CD4-positive, alpha-beta T cell (primary cell): ENCODE data around the gene ANO6. TPM values are rescaled to one million over a fixed set of nuclear protein-coding genes. Genes with fewer than 3 reads are reported as not detected.

Experiments
- ATAC-seq: fragments of 200-7000 bp; cut with Tn5 transposase; one replicate; pipeline ENCODE4 v1.10.0; 2022; ENCODE audit warnings: mild to moderate bottlenecking; ENCODE audit not compliant: poor library complexity
- CTCF ChIA-PET: fragments of 350-600 bp; sonication (Branson Sonifier 250); formaldehyde crosslinking; loops from one replicate; lab custom pipeline; 2021; ENCODE audit warnings: antibody characterized with exemption, inconsistent platforms; lab: Charles Lee
- POLR2A ChIA-PET: fragments of 350-600 bp; sonication (Branson Sonifier 250); formaldehyde crosslinking; loops from one replicate; lab custom pipeline; 2021; ENCODE audit warnings: antibody characterized with exemption, inconsistent platforms; lab: Charles Lee
- DNase-seq, 14 experiments: peaks; one replicate each; pipeline ENCODE4 v3.0.0-alpha.2; 2013 to 2020; ENCODE audit warnings: mixed read lengths in 2 of 14
- H3K27ac ChIP-seq, 2 donors: one replicate each; pipeline versions ENCODE4 v1.5.1 to v1.7.0; 2013; ENCODE audit warnings: low read length in 2 of 2, low read depth in 1 of 2, mild to moderate bottlenecking in 1 of 2
- H3K27me3 ChIP-seq, 2 experiments: 1 replicate in 1 of 2; 2 replicates in 1 of 2; pipeline versions ENCODE4 v1.6.1 to v1.7.0; 2013; ENCODE audit warnings: low read length in 2 of 2, control low read depth in 1 of 2, mild to moderate bottlenecking in 1 of 2, moderate library complexity in 1 of 2; ENCODE audit not compliant: insufficient read depth in 2 of 2, control insufficient read depth in 1 of 2
- H3K36me3 ChIP-seq: one replicate; pipeline ENCODE4 v1.6.1; 2013; ENCODE audit warnings: low read length, control low read depth; ENCODE audit not compliant: insufficient read depth
- H3K4me1 ChIP-seq: one replicate; pipeline ENCODE4 v1.6.1; 2013; ENCODE audit warnings: low read length, control low read depth; ENCODE audit not compliant: insufficient read depth
- H3K4me3 ChIP-seq: one replicate; pipeline ENCODE4 v1.5.1; 2013; ENCODE audit warnings: mild to moderate bottlenecking, low read length, moderate library complexity
- H3K9me3 ChIP-seq, 2 experiments: 1 replicate in 1 of 2; 2 replicates in 1 of 2; pipeline versions ENCODE4 v1.6.1 to v1.7.0; 2013; ENCODE audit warnings: low read length in 2 of 2, mild to moderate bottlenecking in 2 of 2, control low read depth in 1 of 2, moderate library complexity in 1 of 2; ENCODE audit not compliant: control insufficient read depth in 1 of 2, insufficient read depth in 1 of 2
- H3K27ac Mint-ChIP-seq: one replicate; pipeline ENCODE4 v1.8.0; 2020; ENCODE audit warnings: mixed read lengths
- H3K27me3 Mint-ChIP-seq: one replicate; pipeline ENCODE4 v1.8.0; 2021; ENCODE audit warnings: mixed read lengths
- H3K36me3 Mint-ChIP-seq: one replicate; pipeline ENCODE4 v1.8.0; 2021; ENCODE audit warnings: low read depth, mixed read lengths
- H3K4me1 Mint-ChIP-seq: one replicate; pipeline ENCODE4 v1.8.0; 2021; ENCODE audit warnings: low read depth, mixed read lengths
- H3K4me3 Mint-ChIP-seq: one replicate; pipeline ENCODE4 v1.8.0; 2020; ENCODE audit warnings: mild to moderate bottlenecking, mixed read lengths
- H3K9me3 Mint-ChIP-seq: one replicate; pipeline ENCODE4 v1.8.0; 2020; ENCODE audit warnings: mixed read lengths
- intact Hi-C, 2 experiments: fragments of 100-400 bp; cut with DNase I in 1 of 2; cut with micrococcal nuclease in 1 of 2; formaldehyde crosslinking; loops; one replicate each; pipeline versions ENCODE4 v1.15.1 to v1.9.0; 2023 to 2025; cut with DNase I, micrococcal nuclease
- total RNA-seq, 174 experiments: library from RNA in 2 of 174; stranded (reverse) in 2 of 174; gene quantifications; one replicate each; pipeline ENCODE4 v1.2.3 and lab custom pipeline; 2021 to 2026
- TF ChIP-seq, protein P1 (sequence below): fragments of 200-600 bp; IDR thresholded peaks from one replicate; pipeline ENCODE4 v1.8.0; 2022; ENCODE audit warnings: antibody characterized with exemption, mild to moderate bottlenecking

Gene ANO6
- total RNA-seq, 2 experiments from 2014 or later, result 11.6 to 11.7 TPM

DNA sequence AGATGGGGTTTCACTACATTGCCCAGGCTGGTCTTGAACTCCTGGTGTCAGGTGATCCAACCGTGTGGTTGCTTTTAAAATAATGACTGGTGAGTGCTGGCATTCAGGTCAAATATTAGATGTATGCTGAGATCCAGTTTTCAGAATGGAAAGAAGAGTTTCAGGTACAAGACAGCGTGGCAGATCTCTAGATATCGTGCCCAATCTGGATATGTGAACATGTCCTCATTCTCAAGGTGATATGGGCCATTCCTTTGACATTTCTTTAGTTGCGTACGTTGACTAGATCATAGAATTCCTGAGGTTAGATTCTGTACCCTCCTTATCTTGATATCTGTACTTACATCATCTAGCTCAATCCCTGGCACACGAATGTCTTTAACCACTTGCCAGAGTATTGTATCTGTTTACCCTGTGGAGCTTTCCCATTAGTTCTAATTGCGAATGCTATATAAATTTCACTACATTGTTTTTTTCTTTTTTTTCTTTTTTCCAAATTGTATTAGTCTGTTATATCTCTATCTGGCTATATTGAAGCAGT, 80.2 kb downstream of the ANO6 start:
- no peak for DNase-seq
- no peak overlapping the region for H3K4me3 ChIP-seq
- no peak for ATAC-seq
- Mint-ChIP-seq H3K9me3 (no peaks in the 10 kb centered on the region), H3K27ac (no peak overlapping the region), H3K4me1 (peaks cover 11% of the 10 kb centered on the region), H3K27me3 (no peaks in the 10 kb centered on the region), H3K4me3 (no peak overlapping the region), H3K36me3 (no peaks in the 10 kb centered on the region)
- H3K36me3 ChIP-seq, result no peaks in the 10 kb centered on the region
- H3K9me3 ChIP-seq, result no peaks in the 10 kb centered on the region
- H3K27me3 ChIP-seq, result no peaks in the 10 kb centered on the region
- intact Hi-C loops, result no loop called here
- TF ChIP-seq, protein P1, sequence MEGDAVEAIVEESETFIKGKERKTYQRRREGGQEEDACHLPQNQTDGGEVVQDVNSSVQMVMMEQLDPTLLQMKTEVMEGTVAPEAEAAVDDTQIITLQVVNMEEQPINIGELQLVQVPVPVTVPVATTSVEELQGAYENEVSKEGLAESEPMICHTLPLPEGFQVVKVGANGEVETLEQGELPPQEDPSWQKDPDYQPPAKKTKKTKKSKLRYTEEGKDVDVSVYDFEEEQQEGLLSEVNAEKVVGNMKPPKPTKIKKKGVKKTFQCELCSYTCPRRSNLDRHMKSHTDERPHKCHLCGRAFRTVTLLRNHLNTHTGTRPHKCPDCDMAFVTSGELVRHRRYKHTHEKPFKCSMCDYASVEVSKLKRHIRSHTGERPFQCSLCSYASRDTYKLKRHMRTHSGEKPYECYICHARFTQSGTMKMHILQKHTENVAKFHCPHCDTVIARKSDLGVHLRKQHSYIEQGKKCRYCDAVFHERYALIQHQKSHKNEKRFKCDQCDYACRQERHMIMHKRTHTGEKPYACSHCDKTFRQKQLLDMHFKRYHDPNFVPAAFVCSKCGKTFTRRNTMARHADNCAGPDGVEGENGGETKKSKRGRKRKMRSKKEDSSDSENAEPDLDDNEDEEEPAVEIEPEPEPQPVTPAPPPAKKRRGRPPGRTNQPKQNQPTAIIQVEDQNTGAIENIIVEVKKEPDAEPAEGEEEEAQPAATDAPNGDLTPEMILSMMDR, result no peak
- H3K4me1 ChIP-seq, result no peaks in the 10 kb centered on the region
- CTCF ChIA-PET, result no interaction called here
- POLR2A ChIA-PET, result no interaction called here
- no peak overlapping the region for H3K27ac ChIP-seq

DNA sequence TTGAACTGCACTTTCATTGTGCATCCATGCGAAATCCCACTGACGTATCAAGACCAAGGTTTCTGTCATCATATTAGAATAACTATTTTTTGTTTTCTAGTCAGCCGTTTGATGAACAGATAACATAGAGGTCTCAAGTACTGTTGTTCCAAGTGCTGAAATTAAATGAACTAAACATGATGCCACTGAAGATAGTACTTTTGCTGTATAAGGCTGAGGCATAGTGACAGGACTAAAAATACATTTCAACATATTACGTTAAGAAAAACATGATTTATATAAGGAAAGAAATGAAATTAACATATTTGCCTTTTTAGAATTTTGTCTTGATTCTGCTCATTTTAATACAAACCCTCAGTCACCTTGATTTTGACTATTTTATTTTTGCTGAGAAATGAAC, 82.2 kb downstream of the ANO6 start:
- Histone ChIP-seq H3K4me3 (no peak overlapping the region), H3K36me3 (no peaks in the 10 kb centered on the region), H3K27ac (no peak overlapping the region), H3K9me3 (no peaks in the 10 kb centered on the region), H3K27me3 (no peaks in the 10 kb centered on the region), H3K4me1 (no peaks in the 10 kb centered on the region)
- no peak for DNase-seq
- Mint-ChIP-seq H3K4me1 (peaks cover 6% of the 10 kb centered on the region), H3K27me3 (no peaks in the 10 kb centered on the region), H3K27ac (no peak overlapping the region), H3K4me3 (no peak overlapping the region), H3K9me3 (no peaks in the 10 kb centered on the region), H3K36me3 (peaks cover 6% of the 10 kb centered on the region)
- TF ChIP-seq, protein P1, result no peak
- ChIA-PET POLR2A (no interaction called here), CTCF (no interaction called here)
- intact Hi-C loops, result no loop called here
- ATAC-seq, result no peak

- ChIA-PET POLR2A (no interaction called here), CTCF (interaction anchor here (0.6 kb wide), 1 partner anchor 978 kb away, joined by 3 read pairs; no protein-coding TSS in a partner anchor)
- Histone ChIP-seq H3K36me3 (peaks cover 1% of the 10 kb centered on the region), H3K27me3 (no peaks in the 10 kb centered on the region), H3K27ac (no peak overlapping the region), H3K9me3 (no peaks in the 10 kb centered on the region), H3K4me1 (no peaks in the 10 kb centered on the region), H3K4me3 (no peak overlapping the region)
- Mint-ChIP-seq H3K27me3 (no peaks in the 10 kb centered on the region), H3K27ac (no peak overlapping the region), H3K9me3 (no peaks in the 10 kb centered on the region), H3K36me3 (peaks cover 10% of the 10 kb centered on the region), H3K4me1 (peaks cover 6% of the 10 kb centered on the region), H3K4me3 (no peak overlapping the region)
- TF ChIP-seq, protein P1, result no peak
- intact Hi-C loops, result no loop called here
- no peak for ATAC-seq
- no peak for DNase-seq
Measured at GRCh38 chr12:45298721-45299692, 83.1 kb downstream of the ANO6 start.
